Heart left ventricle (tissue), 13 donors: ENCODE measurements around the gene MPV17L2.

Experiments used
- POLR2A ChIP-seq, 2 donors: fragments of 450-650 bp; IDR thresholded peaks; one replicate each; pipeline ENCODE4 v1.6.1; 2017; ENCODE audit warnings: antibody characterized with exemption in 2 of 2, mild to moderate bottlenecking in 2 of 2, moderate library complexity in 2 of 2
- TF ChIP-seq, protein P1 (sequence below), 12 donors: fragments of 200-600 bp; sonication (generic) in 4 of 12; IDR thresholded peaks; one replicate each; pipeline versions ENCODE4 v1.5.0 to v1.8.0; 2018 to 2022; ENCODE audit warnings: antibody characterized with exemption in 12 of 12, mild to moderate bottlenecking in 5 of 12
- donor health status: ischemic (EF 13 %, LVEDD 7.1; RV severe dilation, severe dysfunction).
- donor health status: DM: no; HTN: yes; CAD: no.
- donor health status: DM: no; HTN: no; CAD: no.
- donor health status: ischemic (EF 25% LVEDD 6.9; RV normal size, moderate dysfunction).
- donor health status: ischemic (EF 25% LVEDD 5.7; RV mildly dilated, moderate dysfunction).
- donor health status: ischemic (EF 35%, LVEDD 5.7; RV mildly dilated, moderate dysfunction).
- donor health status: nonischemic (EF 11% LVEDD 7.7; RV severe dilation, severe dysfunction).
- donor health status: DM: yes; HTN: yes; CAD: no.
- donor health status: PGD.
- donor health status: ischemic (EF 29% LVEDD 5.4; RV normal size, mild dysfunction).
- donor health status: nonischemic (EF 23%, LVEDD 6.1; RV moderate dilation, normal function).

GRCh38 chr19:18190278-18190677, 2.7 kb upstream of the MPV17L2 start:
- TF ChIP-seq, protein P1, sequence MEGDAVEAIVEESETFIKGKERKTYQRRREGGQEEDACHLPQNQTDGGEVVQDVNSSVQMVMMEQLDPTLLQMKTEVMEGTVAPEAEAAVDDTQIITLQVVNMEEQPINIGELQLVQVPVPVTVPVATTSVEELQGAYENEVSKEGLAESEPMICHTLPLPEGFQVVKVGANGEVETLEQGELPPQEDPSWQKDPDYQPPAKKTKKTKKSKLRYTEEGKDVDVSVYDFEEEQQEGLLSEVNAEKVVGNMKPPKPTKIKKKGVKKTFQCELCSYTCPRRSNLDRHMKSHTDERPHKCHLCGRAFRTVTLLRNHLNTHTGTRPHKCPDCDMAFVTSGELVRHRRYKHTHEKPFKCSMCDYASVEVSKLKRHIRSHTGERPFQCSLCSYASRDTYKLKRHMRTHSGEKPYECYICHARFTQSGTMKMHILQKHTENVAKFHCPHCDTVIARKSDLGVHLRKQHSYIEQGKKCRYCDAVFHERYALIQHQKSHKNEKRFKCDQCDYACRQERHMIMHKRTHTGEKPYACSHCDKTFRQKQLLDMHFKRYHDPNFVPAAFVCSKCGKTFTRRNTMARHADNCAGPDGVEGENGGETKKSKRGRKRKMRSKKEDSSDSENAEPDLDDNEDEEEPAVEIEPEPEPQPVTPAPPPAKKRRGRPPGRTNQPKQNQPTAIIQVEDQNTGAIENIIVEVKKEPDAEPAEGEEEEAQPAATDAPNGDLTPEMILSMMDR (IDR thresholded peaks at IDR 0.05), result no peak
- no peak for TF ChIP-seq POLR2A (IDR thresholded peaks at IDR 0.05)
